DMS114 treated with DMSO at 0.1 percent for 48 hours (cell line): ENCODE measurements around the gene ARVCF.
"Not testable (repeated sequence)": the region's sequence is repeated elsewhere in the genome, so short reads cannot be mapped to it uniquely, and the experiment has no call there.

Source experiments
- DNase-seq: peaks from one replicate; lab custom pipeline; 2025; ENCODE audit not compliant: unreplicated experiment; lab: John Stamatoyannopoulos, UW

ARVCF gene

DNA sequence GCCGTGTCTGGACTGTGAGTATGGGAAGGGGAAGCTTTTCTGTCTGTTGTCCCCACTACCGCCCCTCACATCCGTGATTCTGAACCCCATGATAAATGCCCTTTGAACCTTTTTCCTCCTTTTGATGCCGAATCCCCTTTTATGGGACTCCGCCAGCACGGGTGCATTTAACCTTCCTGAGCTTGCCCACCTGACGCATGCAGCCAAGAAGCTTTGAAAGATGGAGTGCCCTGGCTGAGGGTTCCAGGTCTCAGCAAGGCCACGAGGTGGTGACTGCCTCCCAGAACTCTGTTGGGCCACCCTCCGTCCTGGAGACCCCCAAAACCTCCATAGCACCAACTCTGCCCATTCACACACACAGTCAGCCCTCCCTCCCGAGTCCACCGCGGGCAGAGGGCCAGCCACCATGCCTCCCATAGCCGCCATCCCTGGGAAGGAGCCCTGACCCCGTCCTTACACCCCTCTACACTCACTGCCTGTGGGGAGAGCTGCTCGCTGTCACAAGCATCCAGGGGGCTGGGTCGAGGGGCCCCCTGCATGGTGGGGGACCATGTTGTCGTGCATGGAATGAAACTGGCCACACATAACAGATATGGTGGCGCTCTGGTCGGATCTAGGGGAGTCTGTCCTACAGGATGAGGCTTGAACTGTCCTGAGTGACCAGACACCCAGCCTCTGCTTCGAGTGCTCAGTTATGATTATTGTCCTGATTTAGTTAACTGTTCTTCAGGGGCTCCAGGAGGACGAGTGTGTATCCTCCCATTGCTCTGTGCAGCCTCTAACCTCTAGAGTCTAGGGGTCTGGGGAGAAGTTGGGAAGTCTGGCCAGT is 75.9 kb downstream of the ARVCF start:
- no peak for DNase-seq

DNA sequence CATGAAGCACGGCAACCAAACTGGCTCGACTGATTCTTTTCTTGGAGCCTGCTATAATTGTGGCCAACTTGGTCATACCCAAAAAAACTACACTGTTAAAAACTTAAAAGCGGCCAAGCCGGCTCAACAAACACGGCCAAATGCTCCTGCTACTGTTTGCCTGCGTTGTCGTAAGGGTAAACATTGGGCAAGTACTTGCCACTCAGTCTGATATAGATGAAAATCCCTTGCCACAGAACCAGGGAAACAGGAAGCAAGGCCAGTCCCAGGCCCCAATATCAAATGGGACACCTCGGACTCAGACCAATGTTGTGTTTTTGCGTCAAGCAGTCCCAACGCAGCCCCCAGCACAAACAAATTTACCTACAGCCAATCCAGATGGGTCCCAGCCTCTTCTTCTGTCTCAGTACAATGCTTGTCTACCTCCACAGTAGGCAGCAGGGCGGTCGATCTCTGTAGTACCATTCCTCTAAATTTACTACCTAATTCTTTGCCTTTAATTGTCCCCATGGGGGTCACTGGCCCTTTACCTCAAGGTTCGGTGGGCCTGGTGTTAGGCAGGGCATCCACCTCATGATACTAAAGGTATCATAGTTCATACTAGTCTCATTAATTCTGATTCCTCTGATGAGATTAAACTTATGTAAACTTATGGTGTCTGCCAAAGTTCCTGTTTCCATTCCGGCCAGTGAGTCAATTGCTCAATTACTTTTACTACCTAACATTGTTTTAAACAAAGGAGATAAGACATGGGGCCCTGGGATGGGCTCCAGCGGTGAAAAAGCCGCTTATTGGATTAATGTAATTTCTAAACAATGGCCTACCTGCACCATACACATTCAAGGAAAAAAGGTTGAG is 78.8 kb downstream of the ARVCF start:
- DNase-seq = no peak

DNA sequence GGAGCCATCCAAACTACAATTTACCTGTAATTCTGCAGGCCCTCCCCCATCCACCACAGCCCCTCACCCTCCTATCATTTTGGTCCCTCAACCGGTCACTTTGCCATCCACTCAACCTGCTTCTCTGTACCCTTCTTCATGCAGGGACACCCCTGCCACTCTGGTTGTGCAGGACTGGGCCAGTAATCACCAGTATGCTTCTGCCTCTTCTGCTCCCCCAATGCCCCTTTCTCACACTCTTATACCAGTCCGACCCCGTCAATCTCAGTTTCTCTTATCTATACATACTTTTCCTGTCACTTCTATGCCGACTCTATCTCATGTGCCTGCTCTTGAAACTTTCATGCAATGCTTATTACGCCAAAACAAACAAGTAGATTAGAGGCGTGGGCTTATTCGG is 80.1 kb downstream of the ARVCF start:
- no peak for DNase-seq

DNA sequence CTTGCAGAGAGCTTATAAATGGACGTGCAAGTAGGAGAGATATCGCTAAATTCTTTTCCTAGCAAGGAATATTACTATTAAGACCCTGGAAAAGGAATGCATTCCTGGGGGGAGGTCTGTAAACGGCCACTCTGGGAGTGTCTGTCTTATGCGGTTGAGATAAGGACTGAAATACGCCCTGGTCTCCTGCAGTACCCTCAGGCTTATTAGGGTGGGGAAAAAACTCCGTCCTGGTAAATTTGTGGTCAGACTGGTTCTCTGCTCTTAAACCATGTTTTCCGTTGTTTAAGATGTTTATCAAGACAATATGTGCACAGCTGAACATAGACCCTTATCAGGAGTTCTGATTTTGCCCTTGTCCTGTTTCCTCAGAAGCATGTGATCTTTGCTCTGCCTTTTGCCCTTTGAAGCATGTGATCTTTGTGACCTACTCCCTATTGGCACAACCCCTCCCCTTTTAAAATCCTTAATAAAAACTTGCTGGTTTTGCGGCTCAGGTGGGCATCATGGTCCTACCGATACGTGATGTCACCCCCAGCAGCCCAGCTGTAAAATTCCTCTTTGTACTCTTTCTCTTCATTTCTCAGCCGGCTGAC is 81.4 kb downstream of the ARVCF start:
- DNase-seq = not testable (repeated sequence)

GRCh38 chr22:19933341-19934241 is 83.0 kb downstream of the ARVCF start:
- no peak for DNase-seq

- DNase-seq = no peak
Observed at GRCh38 chr22:19932367-19933206, 84.0 kb downstream of the ARVCF start.

GRCh38 chr22:19931514-19931913 is 85.1 kb downstream of the ARVCF start:
- no peak for DNase-seq

DNA sequence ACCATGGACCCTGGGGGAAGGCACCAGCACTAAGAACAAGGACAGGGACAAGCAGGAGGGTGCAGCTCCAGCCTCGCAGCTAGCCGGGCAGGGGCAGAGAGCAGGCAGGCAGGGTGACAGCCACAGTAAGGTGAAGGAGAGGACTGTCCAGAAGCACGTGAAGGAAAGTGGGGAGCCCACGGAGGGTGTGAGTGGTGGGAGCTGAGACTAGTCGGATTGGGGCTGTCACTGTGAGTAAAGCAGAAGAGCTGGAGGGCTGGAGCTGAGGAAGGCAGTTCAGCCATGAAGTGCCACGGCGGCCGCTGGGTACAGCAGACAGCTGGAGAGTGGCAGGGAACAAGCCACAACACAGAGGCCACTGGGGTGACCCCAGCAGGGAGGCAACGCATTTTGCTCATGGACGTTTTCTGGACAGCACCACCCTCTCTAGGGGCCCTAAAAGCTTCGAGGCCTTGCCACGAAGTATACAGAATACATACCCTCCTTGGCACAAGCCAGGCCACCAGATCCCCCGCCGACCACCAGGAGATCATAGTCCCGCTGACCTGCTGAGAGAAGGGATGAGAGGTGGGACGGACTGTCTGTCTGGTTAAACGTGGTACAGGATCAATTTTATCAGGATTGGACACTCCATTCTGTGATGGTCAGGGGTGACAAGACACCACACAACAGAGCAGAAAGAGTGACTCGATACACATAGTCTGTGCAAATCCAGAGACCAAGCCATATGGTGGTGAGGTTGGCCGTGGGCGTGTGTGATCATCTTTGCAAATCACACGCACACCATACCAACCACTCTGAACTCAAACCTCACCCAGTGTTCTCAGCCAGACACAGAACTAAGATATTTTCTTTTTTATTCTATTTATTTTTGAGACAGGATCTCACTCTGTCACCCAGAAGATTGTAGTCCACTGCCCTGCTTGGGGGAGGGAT is 85.8 kb downstream of the ARVCF start:
- no peak for DNase-seq

DNA sequence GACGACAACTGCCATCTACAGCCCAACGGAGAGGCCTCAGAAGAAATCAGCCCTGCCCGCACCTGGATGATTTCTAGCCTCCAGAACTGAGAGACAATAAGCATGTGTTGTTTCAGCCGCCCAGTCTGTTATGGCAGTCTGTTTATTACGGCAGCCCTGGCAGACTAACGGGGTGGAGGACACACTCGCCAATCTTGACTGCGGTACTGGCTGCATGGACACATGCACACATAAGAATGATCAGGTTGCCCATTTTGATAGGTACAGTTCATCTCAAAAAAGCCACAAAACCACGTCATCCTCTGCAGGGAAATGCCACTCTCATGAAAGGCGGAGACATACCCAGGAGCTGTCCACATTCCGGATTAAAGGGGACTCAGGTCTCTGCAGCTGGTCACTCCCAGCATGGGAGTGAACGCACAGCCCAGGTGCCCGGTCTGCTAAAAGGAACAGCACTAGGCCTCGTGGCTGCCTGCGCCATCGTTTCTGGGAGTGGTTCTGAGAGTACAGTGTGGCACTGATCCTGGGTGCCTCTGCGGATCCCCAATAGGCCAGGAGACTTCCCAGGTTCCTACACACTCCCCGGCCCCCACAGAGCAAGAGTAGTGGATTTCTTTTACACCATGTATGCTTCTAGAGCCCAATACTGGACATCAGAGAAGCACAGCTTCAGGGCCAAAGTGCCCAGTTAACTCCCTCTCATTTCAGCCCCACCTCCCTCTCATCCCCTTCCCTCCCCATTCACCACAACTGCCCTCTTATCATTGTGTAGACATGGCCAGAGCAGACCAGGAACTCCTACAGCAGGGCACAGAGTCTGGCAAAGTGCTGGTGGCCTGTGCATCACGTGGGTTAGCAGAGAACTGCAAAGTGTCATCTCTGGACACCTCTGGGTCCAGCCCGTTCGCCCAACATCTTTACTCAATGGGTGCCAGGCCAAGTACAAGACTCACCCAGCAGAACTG is 86.8 kb downstream of the ARVCF start:
- DNase-seq = no peak

DNA sequence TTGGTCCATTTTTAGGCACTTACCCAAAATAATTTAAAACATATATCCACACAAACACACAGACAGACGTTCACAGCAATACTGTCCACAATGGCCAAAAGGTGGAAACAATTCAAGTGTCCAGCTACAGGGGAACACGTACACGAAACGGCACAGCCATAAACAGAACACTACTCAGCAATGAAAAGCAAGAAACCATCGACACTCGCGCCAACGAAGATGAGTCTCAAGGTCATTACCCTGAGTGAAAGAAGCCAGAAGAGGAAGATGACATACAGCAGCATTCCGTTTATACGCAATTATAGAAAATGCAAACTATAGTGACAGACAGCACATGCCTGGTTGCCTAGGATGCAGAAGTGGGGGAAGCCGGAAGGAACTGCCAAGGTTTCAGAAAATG is 88.4 kb downstream of the ARVCF start:
- DNase-seq = no peak

GRCh38 chr22:19927696-19928095 is 88.9 kb downstream of the ARVCF start:
- DNase-seq = no peak

GRCh38 chr22:19926028-19926427 is 90.6 kb downstream of the ARVCF start:
- DNase-seq = not testable (repeated sequence)

DNA sequence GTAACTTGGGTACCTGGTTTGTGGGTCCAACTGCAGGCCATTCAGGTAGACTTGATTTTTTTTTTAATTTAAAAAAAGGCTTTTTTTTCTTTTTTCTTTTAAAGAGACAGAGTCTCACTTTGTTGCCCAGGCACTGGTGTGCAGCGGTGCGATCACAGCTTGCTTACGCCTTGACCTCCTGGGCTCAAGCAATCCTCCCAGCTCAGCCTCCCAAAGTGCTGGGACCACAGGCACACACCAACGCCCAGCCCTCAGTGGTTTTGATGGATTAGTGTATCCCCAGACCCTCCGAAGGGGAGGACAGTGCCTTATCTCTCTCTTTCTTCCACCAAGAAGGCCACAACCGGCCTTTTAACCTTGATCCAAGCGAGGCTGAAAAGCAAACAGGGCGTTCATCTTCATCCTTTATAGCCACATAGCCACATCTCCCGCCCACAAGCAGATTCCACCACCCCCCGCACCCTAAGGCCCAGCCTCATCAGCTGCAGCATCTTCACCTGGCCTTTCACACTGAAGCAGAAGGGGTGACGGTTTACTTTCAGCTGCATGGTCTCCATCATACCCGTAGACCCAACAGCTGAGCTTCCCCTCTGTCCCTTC is 92.6 kb downstream of the ARVCF start:
- no peak for DNase-seq

DNA sequence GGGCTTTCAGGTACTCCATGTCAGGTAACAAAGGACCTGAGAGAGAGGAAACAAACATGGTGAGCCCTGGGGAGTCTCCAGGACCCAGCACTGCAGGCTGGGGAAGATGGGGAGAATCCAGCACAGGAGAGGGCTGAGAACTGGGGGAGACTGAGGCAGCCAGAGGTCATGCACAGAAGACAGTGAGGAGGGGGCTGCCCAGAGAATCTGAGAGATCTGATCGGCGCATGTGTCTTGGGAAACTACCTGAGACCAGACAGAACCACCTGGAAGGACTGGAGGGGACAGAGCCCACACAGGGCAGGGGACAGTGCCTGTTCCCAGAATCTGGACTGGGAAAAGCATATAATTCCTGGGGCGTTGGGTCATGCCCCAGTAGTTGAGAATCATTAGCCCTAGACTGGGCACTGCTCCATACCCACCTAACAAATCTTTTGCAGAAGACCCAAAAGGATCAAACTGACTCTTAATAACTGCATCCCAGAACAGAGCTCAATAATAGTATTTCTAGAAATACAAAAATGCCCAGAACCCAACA is 95.0 kb downstream of the ARVCF start:
- DNase-seq = no peak
